GM23338 (cell line): Measurements from ENCODE around the gene TUBGCP2. TPM values are rescaled to one million over a fixed set of nuclear protein-coding genes. Genes with fewer than 3 reads are reported as not detected.

Experiments used
- ATAC-seq: fragments of 200-7000 bp; cut with Tn5 transposase; 3 replicates; pipeline ENCODE4 v1.9.1; 2020
- DNase-seq: peaks from one replicate; pipeline ENCODE4 v3.0.0-alpha.2; 2015; ENCODE audit warnings: low spot score
- H2AFZ ChIP-seq: fragments of 200-600 bp; sonication (generic); 2 replicates; pipeline ENCODE4 v1.8.0; 2016; ENCODE audit warnings: antibody characterized with exemption, mild to moderate bottlenecking, moderate library complexity
- H3F3A ChIP-seq: fragments of 200-600 bp; sonication (generic); replicated peaks from 2 replicates; pipeline ENCODE4 v1.8.0; 2017; ENCODE audit warnings: antibody characterized with exemption, mixed run types, low read depth
- H3K27ac ChIP-seq: fragments of 200-600 bp; sonication (generic); 2 replicates; pipeline ENCODE4 v1.6.1; 2016; ENCODE audit warnings: low read depth
- H3K27me3 ChIP-seq: fragments of 200-600 bp; sonication (generic); 2 replicates; pipeline ENCODE4 v1.8.0; 2016; ENCODE audit warnings: mild to moderate bottlenecking, mixed run types, moderate library complexity; ENCODE audit not compliant: insufficient read depth
- H3K36me3 ChIP-seq: fragments of 200-600 bp; sonication (generic); 2 replicates; pipeline ENCODE4 v1.8.0; 2016; ENCODE audit warnings: mild to moderate bottlenecking; ENCODE audit not compliant: insufficient read depth
- H3K4me1 ChIP-seq: fragments of 200-600 bp; sonication (generic); 2 replicates; pipeline ENCODE4 v1.8.0; 2016; ENCODE audit warnings: mild to moderate bottlenecking, moderate library complexity; ENCODE audit not compliant: insufficient read depth
- H3K4me2 ChIP-seq: fragments of 200-600 bp; sonication (generic); 2 replicates; pipeline ENCODE4 v1.7.1; 2017; ENCODE audit warnings: mixed run types
- H3K4me3 ChIP-seq: fragments of 200-600 bp; sonication (generic); 2 replicates; pipeline ENCODE4 v1.6.1; 2016; ENCODE audit warnings: mixed run types
- H3K79me2 ChIP-seq: fragments of 200-600 bp; sonication (generic); replicated peaks from 2 replicates; pipeline ENCODE4 v1.8.0; 2017; ENCODE audit warnings: mild to moderate bottlenecking; ENCODE audit not compliant: insufficient read depth
- H3K9me2 ChIP-seq: fragments of 200-600 bp; sonication (generic); 2 replicates; pipeline ENCODE4 v1.8.0; 2017; ENCODE audit not compliant: insufficient read depth
- H4K20me1 ChIP-seq: fragments of 200-600 bp; sonication (generic); replicated peaks from 2 replicates; pipeline ENCODE4 v1.8.0; 2017; ENCODE audit warnings: mild to moderate bottlenecking; ENCODE audit not compliant: insufficient read depth
- H3K27ac Mint-ChIP-seq: 2 replicates; pipeline ENCODE4 v1.8.0; 2020; ENCODE audit warnings: inconsistent platforms, mild to moderate bottlenecking, moderate library complexity, mixed read lengths
- H3K27me3 Mint-ChIP-seq: 3 replicates; pipeline ENCODE4 v1.8.0; 2022; ENCODE audit warnings: low read depth, mild to moderate bottlenecking, moderate library complexity, mixed read lengths, inconsistent platforms; ENCODE audit not compliant: insufficient read depth, poor library complexity
- H3K36me3 Mint-ChIP-seq: 3 replicates; pipeline ENCODE4 v1.8.0; 2021; ENCODE audit warnings: low read depth, mild to moderate bottlenecking, inconsistent platforms, moderate library complexity, mixed read lengths
- H3K4me1 Mint-ChIP-seq: 3 replicates; pipeline ENCODE4 v1.8.0; 2020; ENCODE audit warnings: mild to moderate bottlenecking, inconsistent platforms, mixed read lengths
- H3K4me3 Mint-ChIP-seq: 3 replicates; pipeline ENCODE4 v1.8.0; 2021; ENCODE audit warnings: moderate library complexity, mild to moderate bottlenecking, inconsistent platforms, mixed read lengths
- H3K9me3 Mint-ChIP-seq: 3 replicates; pipeline ENCODE4 v1.8.0; 2020; ENCODE audit warnings: moderate library complexity, mild to moderate bottlenecking, inconsistent platforms, mixed read lengths
- JUNB ChIP-seq: IDR thresholded peaks from one replicate; pipeline ENCODE4 v1.6.1; 2016; ENCODE audit warnings: antibody characterized with exemption; ENCODE audit not compliant: unreplicated experiment
- POLR2AphosphoS5 ChIP-seq: IDR thresholded peaks from 2 replicates; pipeline ENCODE4 v1.6.1; 2016; ENCODE audit warnings: antibody characterized with exemption, low read depth
- STAT1 ChIP-seq: IDR thresholded peaks from one replicate; pipeline ENCODE4 v1.6.1; 2016; ENCODE audit warnings: antibody characterized with exemption; ENCODE audit not compliant: unreplicated experiment
- ZNF114 ChIP-seq: fragments of 250-450 bp; sonication (Bioruptor Pico); IDR thresholded peaks from 2 replicates; pipeline ENCODE4 v1.5.0; 2020; ENCODE audit warnings: mild to moderate bottlenecking, moderate library complexity
- polyA plus RNA-seq: library from polyadenylated mRNA; unstranded; fragments of >200 nt; fragmentation: Nextera tagmentation; extraction: Ambion mirVana; gene quantifications from 2 replicates; pipeline ENCODE4 v1.2.1, GENCODE V29; 2016
- total RNA-seq: library from RNA; depleted of rRNA; stranded (reverse); fragments of >200 nt; shearing (Covaris generic); gene quantifications from 2 replicates; pipeline ENCODE4 v1.2.3, GENCODE V29; 2014
- TF ChIP-seq, protein P1 (sequence below): fragments of 250-450 bp; sonication (Bioruptor Pico); IDR thresholded peaks from 2 replicates; pipeline ENCODE4 v1.5.0; 2020; ENCODE audit warnings: mild to moderate bottlenecking, moderate library complexity

Gene TUBGCP2
- total and polyA plus RNA-seq, 2 experiments from 2014 or later = 59.6 to 67.7 TPM

DNA sequence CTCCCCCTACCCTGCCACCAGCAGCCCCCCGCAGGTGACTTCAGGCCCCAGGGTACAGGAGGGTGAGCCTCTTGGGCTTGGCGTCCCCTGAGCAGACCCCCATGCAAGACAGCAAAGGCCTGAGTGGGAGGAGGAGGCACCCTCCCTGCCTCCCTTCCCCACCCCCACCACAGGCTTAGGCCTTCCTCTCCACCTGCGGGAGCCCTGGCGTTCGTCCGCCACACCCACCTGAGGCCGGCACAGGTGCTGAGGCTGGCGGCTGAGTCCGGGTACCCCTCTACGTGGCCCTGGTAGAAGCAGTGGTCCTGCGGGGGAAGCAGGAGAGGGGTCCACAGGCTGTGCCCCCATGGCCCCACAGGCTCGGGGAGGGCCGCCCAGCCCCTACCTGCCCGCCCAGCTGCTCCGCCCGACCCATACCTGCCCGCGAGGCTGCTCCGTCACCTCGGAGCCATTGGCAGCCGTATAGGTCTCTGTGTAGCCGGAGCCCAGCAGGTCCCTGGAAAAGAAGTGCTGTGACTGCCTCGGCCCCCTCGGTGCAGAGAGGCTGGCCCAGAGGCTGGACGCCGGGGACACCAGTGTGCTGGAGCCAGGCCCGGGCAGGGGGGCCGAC, 35.0 kb downstream of the TUBGCP2 start:
- H3K4me1 ChIP-seq = no peaks in the 10 kb centered on the region
- H3K27me3 ChIP-seq = no peaks in the 10 kb centered on the region
- Mint-ChIP-seq H3K36me3 (no peaks in the 10 kb centered on the region), H3K27ac (no peak overlapping the region), H3K9me3 (no peaks in the 10 kb centered on the region), H3K4me3 (no peak overlapping the region), H3K4me1 (peaks cover 4% of the 10 kb centered on the region; the same call in 2 of the 3 replicates), H3K27me3 (peaks cover 5% of the 10 kb centered on the region)
- H3K4me3 ChIP-seq = no peak overlapping the region
- H3K36me3 ChIP-seq = no peaks in the 10 kb centered on the region
- no peak overlapping the region for H3K27ac ChIP-seq
- H4K20me1 ChIP-seq = no peaks in the 10 kb centered on the region
- no peak overlapping the region for H3K4me2 ChIP-seq
- TF ChIP-seq STAT1 (no peak), POLR2AphosphoS5 (no peak)
- TF ChIP-seq, protein P1, sequence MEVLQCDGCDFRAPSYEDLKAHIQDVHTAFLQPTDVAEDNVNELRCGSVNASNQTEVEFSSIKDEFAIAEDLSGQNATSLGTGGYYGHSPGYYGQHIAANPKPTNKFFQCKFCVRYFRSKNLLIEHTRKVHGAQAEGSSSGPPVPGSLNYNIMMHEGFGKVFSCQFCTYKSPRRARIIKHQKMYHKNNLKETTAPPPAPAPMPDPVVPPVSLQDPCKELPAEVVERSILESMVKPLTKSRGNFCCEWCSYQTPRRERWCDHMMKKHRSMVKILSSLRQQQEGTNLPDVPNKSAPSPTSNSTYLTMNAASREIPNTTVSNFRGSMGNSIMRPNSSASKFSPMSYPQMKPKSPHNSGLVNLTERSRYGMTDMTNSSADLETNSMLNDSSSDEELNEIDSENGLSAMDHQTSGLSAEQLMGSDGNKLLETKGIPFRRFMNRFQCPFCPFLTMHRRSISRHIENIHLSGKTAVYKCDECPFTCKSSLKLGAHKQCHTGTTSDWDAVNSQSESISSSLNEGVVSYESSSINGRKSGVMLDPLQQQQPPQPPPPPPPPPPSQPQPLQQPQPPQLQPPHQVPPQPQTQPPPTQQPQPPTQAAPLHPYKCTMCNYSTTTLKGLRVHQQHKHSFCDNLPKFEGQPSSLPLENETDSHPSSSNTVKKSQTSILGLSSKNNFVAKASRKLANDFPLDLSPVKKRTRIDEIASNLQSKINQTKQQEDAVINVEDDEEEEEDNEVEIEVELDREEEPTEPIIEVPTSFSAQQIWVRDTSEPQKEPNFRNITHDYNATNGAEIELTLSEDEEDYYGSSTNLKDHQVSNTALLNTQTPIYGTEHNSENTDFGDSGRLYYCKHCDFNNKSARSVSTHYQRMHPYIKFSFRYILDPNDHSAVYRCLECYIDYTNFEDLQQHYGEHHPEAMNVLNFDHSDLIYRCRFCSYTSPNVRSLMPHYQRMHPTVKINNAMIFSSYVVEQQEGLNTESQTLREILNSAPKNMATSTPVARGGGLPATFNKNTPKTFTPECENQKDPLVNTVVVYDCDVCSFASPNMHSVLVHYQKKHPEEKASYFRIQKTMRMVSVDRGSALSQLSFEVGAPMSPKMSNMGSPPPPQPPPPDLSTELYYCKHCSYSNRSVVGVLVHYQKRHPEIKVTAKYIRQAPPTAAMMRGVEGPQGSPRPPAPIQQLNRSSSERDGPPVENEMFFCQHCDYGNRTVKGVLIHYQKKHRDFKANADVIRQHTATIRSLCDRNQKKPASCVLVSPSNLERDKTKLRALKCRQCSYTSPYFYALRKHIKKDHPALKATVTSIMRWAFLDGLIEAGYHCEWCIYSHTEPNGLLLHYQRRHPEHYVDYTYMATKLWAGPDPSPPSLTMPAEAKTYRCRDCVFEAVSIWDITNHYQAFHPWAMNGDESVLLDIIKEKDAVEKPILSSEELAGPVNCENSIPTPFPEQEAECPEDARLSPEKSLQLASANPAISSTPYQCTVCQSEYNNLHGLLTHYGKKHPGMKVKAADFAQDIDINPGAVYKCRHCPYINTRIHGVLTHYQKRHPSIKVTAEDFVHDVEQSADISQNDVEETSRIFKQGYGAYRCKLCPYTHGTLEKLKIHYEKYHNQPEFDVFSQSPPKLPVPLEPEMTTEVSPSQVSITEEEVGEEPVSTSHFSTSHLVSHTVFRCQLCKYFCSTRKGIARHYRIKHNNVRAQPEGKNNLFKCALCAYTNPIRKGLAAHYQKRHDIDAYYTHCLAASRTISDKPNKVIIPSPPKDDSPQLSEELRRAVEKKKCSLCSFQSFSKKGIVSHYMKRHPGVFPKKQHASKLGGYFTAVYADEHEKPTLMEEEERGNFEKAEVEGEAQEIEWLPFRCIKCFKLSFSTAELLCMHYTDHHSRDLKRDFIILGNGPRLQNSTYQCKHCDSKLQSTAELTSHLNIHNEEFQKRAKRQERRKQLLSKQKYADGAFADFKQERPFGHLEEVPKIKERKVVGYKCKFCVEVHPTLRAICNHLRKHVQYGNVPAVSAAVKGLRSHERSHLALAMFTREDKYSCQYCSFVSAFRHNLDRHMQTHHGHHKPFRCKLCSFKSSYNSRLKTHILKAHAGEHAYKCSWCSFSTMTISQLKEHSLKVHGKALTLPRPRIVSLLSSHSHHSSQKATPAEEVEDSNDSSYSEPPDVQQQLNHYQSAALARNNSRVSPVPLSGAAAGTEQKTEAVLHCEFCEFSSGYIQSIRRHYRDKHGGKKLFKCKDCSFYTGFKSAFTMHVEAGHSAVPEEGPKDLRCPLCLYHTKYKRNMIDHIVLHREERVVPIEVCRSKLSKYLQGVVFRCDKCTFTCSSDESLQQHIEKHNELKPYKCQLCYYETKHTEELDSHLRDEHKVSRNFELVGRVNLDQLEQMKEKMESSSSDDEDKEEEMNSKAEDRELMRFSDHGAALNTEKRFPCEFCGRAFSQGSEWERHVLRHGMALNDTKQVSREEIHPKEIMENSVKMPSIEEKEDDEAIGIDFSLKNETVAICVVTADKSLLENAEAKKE (CRISPR knock-in tag) = no peak
- DNase-seq (no peak), ATAC-seq (no peak)
- no peaks in the 10 kb centered on the region for H3F3A ChIP-seq
- H3K79me2 ChIP-seq = no peaks in the 10 kb centered on the region
- no peak overlapping the region for H2AFZ ChIP-seq
- no peaks in the 10 kb centered on the region for H3K9me2 ChIP-seq

DNA sequence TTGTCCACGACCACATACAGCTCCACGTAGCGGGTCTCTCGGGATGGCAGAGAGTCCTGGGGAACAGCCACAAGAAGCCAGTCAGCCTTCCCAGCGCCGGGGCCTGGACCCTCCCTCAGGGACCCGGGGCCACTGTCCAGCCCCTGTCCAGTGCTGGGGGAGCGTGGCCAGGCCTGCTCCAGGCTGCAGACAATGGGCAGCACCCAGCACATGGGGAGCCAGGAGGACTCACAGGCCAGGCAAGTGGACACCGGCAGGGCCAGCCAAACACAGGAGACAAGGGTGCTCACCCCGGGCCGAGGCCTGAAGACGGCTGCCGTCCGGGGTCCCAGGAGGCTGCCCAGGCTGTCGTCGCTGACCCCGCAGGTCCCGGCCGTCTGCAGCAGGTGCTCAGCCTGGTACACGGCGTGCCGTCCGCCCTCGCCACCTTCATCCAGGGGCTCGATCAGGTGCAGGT, 35.7 kb downstream of the TUBGCP2 start:
- ATAC-seq = no peak
- no peak overlapping the region for H3K27ac ChIP-seq
- H3K4me3 ChIP-seq = no peak overlapping the region
- Mint-ChIP-seq H3K4me1 (peaks cover 4% of the 10 kb centered on the region; the same call in 2 of the 3 replicates), H3K27ac (no peak overlapping the region), H3K4me3 (no peak overlapping the region), H3K36me3 (no peaks in the 10 kb centered on the region), H3K9me3 (no peaks in the 10 kb centered on the region), H3K27me3 (peaks cover 5% of the 10 kb centered on the region)
- H4K20me1 ChIP-seq = no peaks in the 10 kb centered on the region
- H3K4me1 ChIP-seq = no peaks in the 10 kb centered on the region
- no peaks in the 10 kb centered on the region for H3K9me2 ChIP-seq
- no peak for DNase-seq
- H3K27me3 ChIP-seq = no peaks in the 10 kb centered on the region
- no peaks in the 10 kb centered on the region for H3F3A ChIP-seq
- no peaks in the 10 kb centered on the region for H3K36me3 ChIP-seq
- no peak overlapping the region for H2AFZ ChIP-seq
- H3K79me2 ChIP-seq = no peaks in the 10 kb centered on the region
- no peak overlapping the region for H3K4me2 ChIP-seq
- TF ChIP-seq ZNF114 (no peak), POLR2AphosphoS5 (no peak), JUNB (no peak)
- TF ChIP-seq, protein P1 (CRISPR knock-in tag) = no peak
